GM21737 (cell line): ENCODE measurements around the gene SLC11A1.

Experiments
- ATAC-seq: cut with Tn5 transposase; IDR thresholded peaks from one replicate; pipeline ENCODE4 v1.9.1; 2021; ENCODE audit warnings: mild to moderate bottlenecking, moderate library complexity; ENCODE audit not compliant: unreplicated experiment

Gene SLC11A1, protein sequence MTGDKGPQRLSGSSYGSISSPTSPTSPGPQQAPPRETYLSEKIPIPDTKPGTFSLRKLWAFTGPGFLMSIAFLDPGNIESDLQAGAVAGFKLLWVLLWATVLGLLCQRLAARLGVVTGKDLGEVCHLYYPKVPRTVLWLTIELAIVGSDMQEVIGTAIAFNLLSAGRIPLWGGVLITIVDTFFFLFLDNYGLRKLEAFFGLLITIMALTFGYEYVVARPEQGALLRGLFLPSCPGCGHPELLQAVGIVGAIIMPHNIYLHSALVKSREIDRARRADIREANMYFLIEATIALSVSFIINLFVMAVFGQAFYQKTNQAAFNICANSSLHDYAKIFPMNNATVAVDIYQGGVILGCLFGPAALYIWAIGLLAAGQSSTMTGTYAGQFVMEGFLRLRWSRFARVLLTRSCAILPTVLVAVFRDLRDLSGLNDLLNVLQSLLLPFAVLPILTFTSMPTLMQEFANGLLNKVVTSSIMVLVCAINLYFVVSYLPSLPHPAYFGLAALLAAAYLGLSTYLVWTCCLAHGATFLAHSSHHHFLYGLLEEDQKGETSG

GRCh38 chr2:218381916-218382366 is at the start of gene SLC11A1:
Gene SLC11A1 (plus strand): TSS chr2:218382273. CDS start chr2:218382369, 96 bp downstream.
- ATAC-seq = no peak

DNA sequence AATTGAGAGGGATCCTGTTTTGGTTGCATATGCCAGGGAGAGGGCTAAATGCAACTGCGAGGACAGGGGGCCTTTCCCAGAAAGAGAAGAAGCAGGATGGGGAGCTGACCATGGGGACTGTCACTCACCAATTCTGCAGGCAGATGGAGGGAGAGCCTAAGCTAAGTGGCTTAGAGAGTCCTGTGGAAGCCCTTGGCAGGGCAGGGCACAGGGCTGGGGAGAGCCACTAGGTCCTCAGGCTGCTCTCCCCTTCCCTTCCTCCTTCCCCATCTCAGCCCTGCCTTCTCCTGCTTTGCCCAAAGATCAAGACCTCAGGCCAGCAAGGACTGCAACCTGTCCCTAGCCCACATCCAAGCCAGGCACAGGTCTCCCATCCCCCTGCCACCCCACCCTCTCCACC is 49.8 kb upstream of the SLC11A1 start:
- no peak for ATAC-seq

DNA sequence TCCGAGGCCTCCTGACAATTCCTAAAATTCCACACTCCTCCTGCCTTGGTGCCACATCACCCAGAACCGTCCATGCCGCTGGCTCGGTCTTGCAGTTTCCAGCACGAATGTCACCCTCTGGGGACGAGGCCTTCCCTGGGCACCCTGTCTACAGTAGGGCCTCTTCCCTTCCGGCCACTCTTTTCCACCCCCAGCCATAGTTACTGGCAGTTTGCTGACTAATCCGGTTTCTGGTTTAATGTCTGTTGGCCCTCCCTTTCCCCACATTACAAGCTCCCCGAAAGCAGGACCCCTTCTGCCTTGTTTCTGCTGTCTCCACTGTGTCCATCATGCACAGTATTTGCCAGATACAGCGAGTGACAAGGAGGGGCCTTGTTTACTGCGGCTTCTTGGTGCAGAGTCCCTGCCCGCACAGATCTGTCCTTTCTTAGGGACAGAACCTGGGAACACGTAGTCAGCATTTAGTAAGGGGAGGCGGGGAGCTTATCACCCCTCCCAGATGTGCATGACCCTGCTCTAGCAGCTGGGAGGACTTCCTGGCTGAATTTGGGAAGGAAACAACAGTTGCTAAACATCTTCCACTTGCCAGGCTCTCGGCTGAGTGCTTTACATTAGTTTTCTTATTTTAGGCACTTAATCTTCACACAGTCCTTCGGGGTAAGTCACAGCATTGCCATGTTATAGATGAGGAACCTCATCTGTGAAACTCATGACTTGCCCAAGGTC is 49.0 kb upstream of the SLC11A1 start:
- ATAC-seq = no peak

GRCh38 chr2:218334531-218334930 is 47.5 kb upstream of the SLC11A1 start:
- ATAC-seq = no peak

DNA sequence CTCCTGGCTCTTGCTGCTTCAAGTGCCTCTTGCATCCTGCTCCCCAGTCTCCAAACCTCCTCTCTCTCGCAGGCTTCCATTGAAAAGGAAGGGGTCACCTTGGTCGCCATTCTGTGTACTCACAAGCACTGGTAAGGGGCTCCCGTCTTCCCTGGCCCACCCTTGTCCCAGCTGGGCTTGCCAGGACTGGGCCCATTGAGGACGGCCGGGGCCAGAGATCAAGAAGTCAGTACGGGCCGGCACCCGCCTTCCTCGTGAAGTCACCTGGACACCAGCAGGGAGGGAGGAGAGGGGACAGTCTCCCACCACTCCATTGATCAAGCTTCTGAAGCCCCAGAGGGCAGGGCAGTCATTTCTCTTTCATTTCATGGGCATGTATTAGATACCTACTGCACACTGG is 41.4 kb upstream of the SLC11A1 start:
- no peak for ATAC-seq

DNA sequence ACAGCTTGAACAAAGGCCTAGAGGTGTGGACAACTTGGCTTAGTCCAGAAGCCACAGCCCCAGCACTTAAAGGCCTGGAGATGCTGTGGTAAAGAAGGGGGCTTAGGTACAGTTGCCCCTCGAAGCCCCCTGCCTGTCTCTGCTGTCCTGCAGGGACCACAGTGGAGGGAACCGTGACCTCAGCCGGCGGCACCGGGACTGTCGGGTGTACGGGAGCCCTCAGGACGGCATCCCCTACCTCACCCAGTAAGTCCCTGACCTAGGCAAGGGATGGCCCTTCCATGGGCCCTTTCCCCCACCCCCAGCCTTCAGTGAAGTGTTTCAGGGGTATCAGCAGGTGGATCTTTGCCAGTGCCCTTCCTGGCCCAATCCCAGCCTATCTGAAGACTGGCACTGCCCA is 40.7 kb upstream of the SLC11A1 start:
- no peak for ATAC-seq

DNA sequence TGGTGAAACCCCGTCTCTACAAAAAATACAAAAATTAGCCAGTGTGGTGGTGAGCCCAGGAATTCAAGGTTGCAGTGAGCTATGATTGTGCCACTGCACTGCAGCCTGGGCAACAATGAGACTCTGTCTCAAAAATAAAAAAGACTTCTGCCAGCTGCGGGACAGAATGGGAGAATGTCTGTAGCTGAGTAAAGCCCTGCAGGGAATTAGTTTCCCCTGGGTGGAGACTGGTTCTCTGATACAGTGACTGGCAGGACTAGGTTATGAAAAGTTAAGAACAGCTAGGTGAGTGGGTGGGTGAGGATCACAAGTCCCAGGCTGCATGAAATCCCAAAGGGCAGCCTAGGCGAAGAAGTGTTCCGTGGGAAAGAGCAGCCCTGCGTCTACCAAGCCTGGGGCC is 39.2 kb upstream of the SLC11A1 start:
- ATAC-seq = no peak

- ATAC-seq = no peak
Measured at GRCh38 chr2:218343591-218343990, 38.5 kb upstream of the SLC11A1 start.

DNA sequence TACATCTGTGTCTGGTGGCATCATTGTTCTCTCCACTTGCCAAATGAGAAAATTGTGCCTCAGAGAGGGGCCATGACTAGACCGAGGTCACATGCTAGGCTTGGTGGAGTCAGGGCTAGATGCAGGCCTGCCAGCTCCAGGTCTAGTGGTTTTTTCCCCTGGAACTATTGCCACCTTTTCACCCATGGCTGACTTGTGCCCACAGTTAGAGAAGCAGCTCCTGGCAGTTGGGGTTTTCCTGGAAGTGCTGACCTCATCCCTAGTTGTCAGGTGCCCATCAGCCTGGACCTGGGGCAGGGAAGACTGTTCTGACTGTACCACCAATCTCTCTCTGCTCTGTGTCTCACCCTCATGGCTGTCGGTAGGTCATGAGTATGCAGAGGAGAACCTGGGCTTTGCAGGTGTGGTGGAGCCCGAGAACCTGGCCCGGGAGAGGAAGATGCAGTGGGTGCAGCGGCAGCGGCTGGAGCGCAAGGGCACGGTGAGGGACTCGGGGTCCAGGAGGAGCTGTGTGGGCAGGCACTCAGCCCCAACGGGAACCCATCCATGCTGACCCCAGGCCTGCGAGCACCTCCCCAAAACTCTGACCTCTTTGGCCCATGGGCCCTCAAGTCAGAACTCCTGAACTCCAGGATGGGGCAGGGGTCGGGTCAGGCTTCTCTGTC is 37.9 kb upstream of the SLC11A1 start:
- no peak for ATAC-seq

DNA sequence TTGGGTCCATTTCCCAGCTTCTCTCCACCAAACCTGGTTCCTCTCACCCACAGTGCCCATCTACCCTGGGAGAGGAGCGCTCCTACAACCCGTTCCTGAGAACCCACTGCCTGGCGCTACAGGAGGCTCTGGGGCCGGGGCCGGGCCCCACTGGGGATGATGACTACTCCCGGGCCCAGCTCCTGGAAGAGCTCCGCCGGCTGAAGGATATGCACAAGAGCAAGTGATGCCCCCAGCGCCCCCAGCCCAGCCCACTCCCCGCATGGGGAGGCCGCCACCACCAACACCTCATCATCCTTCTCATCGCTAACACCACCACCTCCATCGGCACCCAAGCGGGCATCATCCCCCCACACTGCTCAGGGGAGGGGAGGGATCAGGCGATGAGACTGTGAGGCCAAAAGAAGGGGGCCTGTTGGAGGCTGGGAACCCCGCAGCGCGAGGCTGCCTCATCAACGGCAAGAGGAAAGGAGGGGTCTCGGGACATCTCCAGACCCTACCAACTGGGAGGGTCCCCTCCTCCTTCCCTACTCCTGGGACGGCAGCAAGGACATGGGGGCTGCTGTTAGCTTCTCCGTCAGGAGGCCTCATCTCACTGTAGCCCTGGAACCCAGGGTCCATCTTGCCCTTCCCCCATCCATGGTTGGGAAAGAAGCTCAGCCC is 37.2 kb upstream of the SLC11A1 start:
- no peak for ATAC-seq

- no peak for ATAC-seq
Measured at GRCh38 chr2:218345491-218346236, 36.4 kb upstream of the SLC11A1 start.

DNA sequence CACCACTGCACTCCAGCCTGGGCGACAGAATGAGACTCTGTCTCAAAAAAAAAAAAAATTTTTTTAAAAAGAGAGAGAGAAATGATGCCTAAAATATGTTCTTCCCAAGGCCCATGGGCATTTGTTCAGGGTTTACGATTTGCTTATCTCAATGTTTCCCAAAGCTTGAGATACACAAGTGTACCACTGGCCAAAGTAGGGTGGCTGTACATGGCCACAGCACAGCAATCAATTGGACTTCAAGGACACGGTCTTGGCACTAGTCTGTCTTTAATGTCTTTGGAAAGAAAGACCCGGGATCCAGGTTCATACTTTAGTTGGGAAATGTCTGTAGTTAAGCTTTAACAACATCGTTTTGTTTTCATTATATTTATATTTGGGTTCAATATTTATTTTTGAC is 34.9 kb upstream of the SLC11A1 start:
- ATAC-seq = no peak

GRCh38 chr2:218354045-218354444 is 28.0 kb upstream of the SLC11A1 start:
- ATAC-seq = no peak

DNA sequence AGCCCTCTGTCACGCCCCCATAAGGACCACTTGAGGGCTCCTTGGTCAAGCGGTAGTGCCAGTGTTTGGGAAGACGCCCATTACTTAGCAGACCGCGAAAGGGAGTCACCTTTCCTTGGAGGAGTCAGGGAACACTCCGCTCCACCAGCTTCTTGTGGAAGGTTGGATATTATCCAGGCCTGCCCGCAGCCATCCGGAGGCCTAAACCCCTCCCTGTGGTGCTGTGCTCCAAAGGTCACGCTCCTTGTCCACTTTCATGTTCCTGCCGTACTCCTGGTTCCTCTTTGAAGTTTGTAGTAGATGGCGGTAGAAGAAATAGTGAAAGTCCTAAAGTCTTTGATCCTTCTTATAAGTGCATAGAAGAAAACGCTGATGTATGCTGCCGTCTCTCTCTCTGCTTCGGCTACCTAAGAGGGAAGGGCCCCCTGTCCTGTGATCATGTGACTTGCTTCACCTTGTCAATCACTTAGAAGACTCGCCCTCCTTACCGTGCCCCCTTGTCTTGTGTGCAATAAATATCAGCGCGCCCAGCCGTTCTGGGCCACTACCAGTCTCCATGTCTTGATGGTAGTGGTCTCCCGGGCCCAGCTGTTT is 27.1 kb upstream of the SLC11A1 start:
- no peak for ATAC-seq

GRCh38 chr2:218357236-218358177 is 24.6 kb upstream of the SLC11A1 start:
- no peak for ATAC-seq

DNA sequence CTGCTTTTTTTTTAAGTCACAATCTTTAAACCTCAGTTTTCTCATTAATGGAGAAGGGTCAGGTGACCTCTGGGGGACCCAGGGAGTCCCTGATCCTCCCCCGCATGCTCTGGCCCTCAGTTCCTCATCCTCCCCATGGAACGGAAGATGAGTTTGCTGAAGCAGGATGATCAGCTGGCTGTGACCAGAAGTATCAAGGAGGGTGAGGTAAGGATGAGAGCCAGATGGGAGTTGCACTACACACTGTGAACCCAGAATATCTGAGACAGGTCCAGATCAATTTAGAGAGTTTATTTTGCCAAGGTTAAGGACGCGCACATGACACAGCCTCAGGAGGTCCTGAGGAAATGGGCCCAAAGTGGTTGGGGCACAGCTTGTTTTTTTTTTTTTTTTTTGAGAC is 21.6 kb upstream of the SLC11A1 start:
- ATAC-seq = no peak

DNA sequence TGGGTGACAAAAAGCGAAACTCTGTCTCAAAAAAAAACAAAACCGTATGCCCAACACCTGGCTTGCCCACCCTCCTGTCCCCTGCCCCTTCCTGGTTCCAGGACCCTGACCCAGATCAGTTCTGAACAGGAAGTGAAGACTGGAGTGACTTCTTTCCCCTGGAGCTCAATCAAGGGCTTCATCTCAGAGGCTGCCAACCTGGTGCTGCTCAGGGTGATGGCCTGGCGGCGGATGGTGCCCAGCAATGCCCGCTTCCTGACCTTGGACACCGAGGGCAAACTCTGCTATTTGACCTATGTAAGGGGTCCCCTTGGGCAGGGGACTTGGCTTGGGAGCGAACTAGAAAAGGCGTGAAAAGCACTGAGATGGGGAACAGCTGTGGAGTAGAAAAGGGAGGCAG is 19.5 kb upstream of the SLC11A1 start:
- ATAC-seq = no peak

DNA sequence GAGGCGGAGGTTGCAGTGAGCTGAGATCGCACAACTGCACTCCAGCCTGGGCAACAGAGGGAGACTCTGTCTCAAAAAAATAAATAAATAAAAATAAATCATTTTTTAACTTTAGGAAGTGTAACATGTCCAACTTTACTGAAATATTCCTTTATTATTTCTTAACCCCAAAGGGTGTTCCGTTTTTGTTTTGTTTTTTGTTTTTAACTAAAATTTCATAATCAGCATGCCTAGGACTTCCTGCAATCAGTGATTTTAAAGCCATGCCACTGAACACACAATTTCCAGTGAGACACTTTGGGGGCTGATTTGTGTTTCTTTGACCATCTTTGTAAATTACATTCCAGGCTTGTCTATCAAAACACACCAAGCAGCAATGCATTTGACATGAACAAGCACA is 18.3 kb upstream of the SLC11A1 start:
- ATAC-seq = no peak

DNA sequence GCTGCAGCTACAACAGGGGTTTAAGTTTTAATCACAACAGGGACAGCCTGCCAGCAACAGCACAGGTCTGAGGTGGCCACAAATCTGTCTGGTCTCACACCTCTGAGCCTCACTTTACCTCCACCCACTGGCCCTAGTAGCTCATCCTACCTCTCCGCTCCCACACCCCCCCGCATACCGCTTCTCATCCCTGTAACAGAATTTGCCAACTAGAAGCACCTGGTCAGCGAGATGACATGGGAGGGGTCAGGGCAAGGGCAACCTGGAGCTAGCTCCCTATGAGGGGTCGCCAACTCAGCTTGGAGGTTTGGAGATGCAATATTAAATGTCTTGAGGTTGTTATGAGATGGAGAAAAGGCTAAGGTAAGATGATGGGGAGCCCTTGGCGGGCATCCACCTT is 17.9 kb upstream of the SLC11A1 start:
- ATAC-seq = no peak
